ENCODE data around the gene IKBKE.

DNA sequence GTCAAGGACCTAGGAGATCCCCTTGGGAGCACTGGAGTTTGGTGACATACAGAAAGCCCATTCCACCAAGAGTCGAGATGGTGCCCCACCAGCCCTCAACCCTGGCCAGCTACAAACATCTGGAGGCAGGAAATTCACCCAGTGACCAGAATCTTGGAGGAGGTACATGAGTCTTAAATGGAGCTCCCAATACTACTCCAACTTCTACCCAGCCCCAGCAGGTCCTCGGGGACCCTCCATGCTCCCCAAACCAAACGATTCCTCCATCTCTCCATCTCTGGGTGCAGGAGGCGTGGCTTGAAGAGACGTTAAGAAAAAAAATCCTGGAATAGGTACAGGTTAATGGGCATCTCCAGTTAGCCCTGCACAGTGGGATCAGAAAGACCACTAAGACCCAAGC, 31.6 kb downstream of the IKBKE start:
- no peak for TF ChIP-seq EP300 (IDR thresholded peaks at IDR 0.05; ENCODE audit: borderline replicate concordance)
- TF ChIP-seq CEBPB (IDR thresholded peaks at IDR 0.05) = no peak
- TF ChIP-seq, protein P1, sequence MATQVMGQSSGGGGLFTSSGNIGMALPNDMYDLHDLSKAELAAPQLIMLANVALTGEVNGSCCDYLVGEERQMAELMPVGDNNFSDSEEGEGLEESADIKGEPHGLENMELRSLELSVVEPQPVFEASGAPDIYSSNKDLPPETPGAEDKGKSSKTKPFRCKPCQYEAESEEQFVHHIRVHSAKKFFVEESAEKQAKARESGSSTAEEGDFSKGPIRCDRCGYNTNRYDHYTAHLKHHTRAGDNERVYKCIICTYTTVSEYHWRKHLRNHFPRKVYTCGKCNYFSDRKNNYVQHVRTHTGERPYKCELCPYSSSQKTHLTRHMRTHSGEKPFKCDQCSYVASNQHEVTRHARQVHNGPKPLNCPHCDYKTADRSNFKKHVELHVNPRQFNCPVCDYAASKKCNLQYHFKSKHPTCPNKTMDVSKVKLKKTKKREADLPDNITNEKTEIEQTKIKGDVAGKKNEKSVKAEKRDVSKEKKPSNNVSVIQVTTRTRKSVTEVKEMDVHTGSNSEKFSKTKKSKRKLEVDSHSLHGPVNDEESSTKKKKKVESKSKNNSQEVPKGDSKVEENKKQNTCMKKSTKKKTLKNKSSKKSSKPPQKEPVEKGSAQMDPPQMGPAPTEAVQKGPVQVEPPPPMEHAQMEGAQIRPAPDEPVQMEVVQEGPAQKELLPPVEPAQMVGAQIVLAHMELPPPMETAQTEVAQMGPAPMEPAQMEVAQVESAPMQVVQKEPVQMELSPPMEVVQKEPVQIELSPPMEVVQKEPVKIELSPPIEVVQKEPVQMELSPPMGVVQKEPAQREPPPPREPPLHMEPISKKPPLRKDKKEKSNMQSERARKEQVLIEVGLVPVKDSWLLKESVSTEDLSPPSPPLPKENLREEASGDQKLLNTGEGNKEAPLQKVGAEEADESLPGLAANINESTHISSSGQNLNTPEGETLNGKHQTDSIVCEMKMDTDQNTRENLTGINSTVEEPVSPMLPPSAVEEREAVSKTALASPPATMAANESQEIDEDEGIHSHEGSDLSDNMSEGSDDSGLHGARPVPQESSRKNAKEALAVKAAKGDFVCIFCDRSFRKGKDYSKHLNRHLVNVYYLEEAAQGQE (IDR thresholded peaks at IDR 0.05; ENCODE audit: low read depth) = no peak
- TF ChIP-seq RAD21 (IDR thresholded peaks at IDR 0.05; ENCODE audit: low read depth) = no peak
- no peak for TF ChIP-seq EGR1 (IDR thresholded peaks at IDR 0.05)
- no peak for TF ChIP-seq TAF1 (IDR thresholded peaks at IDR 0.05; ENCODE audit: low read depth)
- TF ChIP-seq TCF12 (IDR thresholded peaks at IDR 0.05; ENCODE audit: low read depth) = no peak
- TF ChIP-seq, protein P2, sequence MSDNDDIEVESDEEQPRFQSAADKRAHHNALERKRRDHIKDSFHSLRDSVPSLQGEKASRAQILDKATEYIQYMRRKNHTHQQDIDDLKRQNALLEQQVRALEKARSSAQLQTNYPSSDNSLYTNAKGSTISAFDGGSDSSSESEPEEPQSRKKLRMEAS (IDR thresholded peaks at IDR 0.05) = no peak
- TF ChIP-seq YY1 (IDR thresholded peaks at IDR 0.05; ENCODE audit: low read depth) = no peak
